ENCODE data around the gene HOOK1. TPM values are rescaled to one million over a fixed set of nuclear protein-coding genes. Genes with fewer than 3 reads are reported as not detected.
"Not testable (repeated sequence)": the region's sequence is repeated elsewhere in the genome, so short reads cannot be mapped to it uniquely, and the experiment has no call there.

Gene HOOK1
- total RNA-seq, 4 donors from 2014 or later: 0.40 to 2.0 (median 0.47) TPM; not detected in 1

- Histone ChIP-seq H3K4me1 (no peaks in the 10 kb centered on the region), H3K27ac (no peak overlapping the region), H3K36me3 (no peaks in the 10 kb centered on the region), H3K27me3 (no peaks in the 10 kb centered on the region), H3K4me3 (no peak overlapping the region), H3K9me3 (no peaks in the 10 kb centered on the region)
- 54 to 91% methylated on average over 2 to 3 of the region's 3 CpGs for WGBS, 2 donors (ENCODE audit: low coverage in 1 of 2)
- ATAC-seq: no peak
- TF ChIP-seq POLR2A (IDR thresholded peaks at IDR 0.05): no peak
- no peak for TF ChIP-seq POLR2AphosphoS5 (IDR thresholded peaks at IDR 0.05)
- no peak for TF ChIP-seq CTCF (IDR thresholded peaks at IDR 0.05)
- TF ChIP-seq EP300 (IDR thresholded peaks at IDR 0.05): no peak
Measured at GRCh38 chr1:59833991-59834390, 19.2 kb downstream of the HOOK1 start.

GRCh38 chr1:59837857-59838256 is 23.1 kb downstream of the HOOK1 start:
- not testable (repeated sequence) for H3K9me3 ChIP-seq, H3K36me3 ChIP-seq, ATAC-seq, H3K4me3 ChIP-seq, H3K27ac ChIP-seq, H3K27me3 ChIP-seq, H3K4me1 ChIP-seq
- 9 to 20% methylated on average over 1 of the region's 1 CpG for WGBS, 2 donors (ENCODE audit: low coverage in 1 of 2)

- H3K4me1 ChIP-seq: no peaks in the 10 kb centered on the region
- 73 to 83% methylated on average over 1 to 2 of the region's 2 CpGs for WGBS, 2 donors (ENCODE audit: low coverage in 1 of 2)
Measured at GRCh38 chr1:59845091-59845490, 30.3 kb downstream of the HOOK1 start.

GRCh38 chr1:59846209-59846894 is 31.6 kb downstream of the HOOK1 start:
- WGBS, 2 donors (ENCODE audit: low coverage in 1 of 2): 93 to 100% methylated on average over 3 of the region's 3 CpGs
- TF ChIP-seq POLR2A (IDR thresholded peaks at IDR 0.05) (no peak), CTCF (IDR thresholded peaks at IDR 0.05) (no peak), EP300 (IDR thresholded peaks at IDR 0.05) (no peak), POLR2AphosphoS5 (IDR thresholded peaks at IDR 0.05) (no peak)
- Histone ChIP-seq H3K9me3 (no peaks in the 10 kb centered on the region), H3K4me1 (no peaks in the 10 kb centered on the region), H3K27ac (no peak overlapping the region), H3K27me3 (no peaks in the 10 kb centered on the region), H3K36me3 (no peaks in the 10 kb centered on the region), H3K4me3 (no peak overlapping the region)
- no peak for ATAC-seq

More at GRCh38 chr1:59845091-59845490, 30.3 kb downstream of the HOOK1 start:
- no peak for ATAC-seq
- Histone ChIP-seq H3K36me3 (no peaks in the 10 kb centered on the region), H3K27ac (no peak overlapping the region), H3K4me3 (no peak overlapping the region), H3K27me3 (no peaks in the 10 kb centered on the region), H3K9me3 (no peaks in the 10 kb centered on the region)
- TF ChIP-seq POLR2AphosphoS5 (IDR thresholded peaks at IDR 0.05) (no peak), EP300 (IDR thresholded peaks at IDR 0.05) (no peak), CTCF (IDR thresholded peaks at IDR 0.05) (no peak)

GRCh38 chr1:59846895-59847282 is 32.1 kb downstream of the HOOK1 start:
- H3K27ac ChIP-seq: no peak overlapping the region
- H3K36me3 ChIP-seq: no peaks in the 10 kb centered on the region
- 96 to 100% methylated on average over 2 of the region's 2 CpGs for WGBS, 2 donors (ENCODE audit: low coverage in 1 of 2)
- ATAC-seq: no peak
- TF ChIP-seq EP300 (IDR thresholded peaks at IDR 0.05): no peak
- TF ChIP-seq POLR2AphosphoS5 (IDR thresholded peaks at IDR 0.05): no peak
- TF ChIP-seq POLR2A (IDR thresholded peaks at IDR 0.05): no peak
- TF ChIP-seq CTCF (IDR thresholded peaks at IDR 0.05): no peak
- no peak overlapping the region for H3K4me3 ChIP-seq
- H3K27me3 ChIP-seq: no peaks in the 10 kb centered on the region
- no peaks in the 10 kb centered on the region for H3K4me1 ChIP-seq
- no peaks in the 10 kb centered on the region for H3K9me3 ChIP-seq

All from gastroesophageal sphincter (tissue), 4 donors.